HG03064 (cell line): ENCODE data around the gene NYAP2.

Experiments
- ATAC-seq: cut with Tn5 transposase; IDR thresholded peaks from one replicate; pipeline ENCODE4 v1.9.1; 2021; ENCODE audit warnings: low read depth; ENCODE audit not compliant: unreplicated experiment

Gene NYAP2

GRCh38 chr2:225536036-225536435 lies 136.5 kb downstream of the NYAP2 start:
- no peak for ATAC-seq

DNA sequence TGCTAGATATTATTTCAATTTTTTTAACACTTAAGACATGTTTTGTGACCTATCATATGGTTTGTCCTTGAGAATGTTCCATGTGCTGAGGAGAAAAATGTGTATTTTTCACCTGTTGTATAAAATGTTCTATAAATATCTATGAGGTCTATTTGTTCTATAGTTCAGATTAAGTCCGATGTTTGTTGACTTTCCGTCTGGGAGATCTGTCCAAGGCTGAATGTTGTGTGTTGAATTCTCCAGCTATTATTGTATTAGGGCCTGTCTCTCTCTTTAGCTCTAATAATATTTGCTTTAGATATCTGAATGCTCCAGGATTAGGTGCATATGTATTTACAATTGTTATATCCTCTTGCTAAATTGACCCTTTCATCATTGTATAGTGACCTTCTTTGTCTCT lies 144.1 kb downstream of the NYAP2 start:
- ATAC-seq: no peak

GRCh38 chr2:225556461-225556860 lies 157.0 kb downstream of the NYAP2 start:
- no peak for ATAC-seq

- no peak for ATAC-seq
These were observed 159.0 kb downstream of the NYAP2 start for GRCh38 chr2:225558399-225559071.

GRCh38 chr2:225559072-225559415 lies 159.5 kb downstream of the NYAP2 start:
- ATAC-seq: no peak

DNA sequence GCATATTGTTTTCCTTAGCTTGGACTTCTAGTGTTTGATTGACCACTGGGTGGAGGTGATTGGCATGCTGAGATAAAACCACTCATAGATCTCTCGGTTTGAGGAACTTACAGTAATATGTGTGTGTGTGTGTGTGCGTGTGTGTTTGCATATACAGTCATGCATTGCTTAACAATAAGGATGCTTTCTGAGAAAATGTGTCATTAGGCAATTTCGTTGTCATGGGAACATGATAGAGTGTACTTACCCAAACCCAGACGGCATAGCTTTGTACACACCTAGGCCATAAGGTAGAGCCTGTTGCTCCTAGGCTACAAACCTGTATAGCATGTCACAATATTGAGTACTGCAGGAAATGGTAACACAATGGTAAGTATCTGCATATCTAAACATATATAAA lies 167.3 kb downstream of the NYAP2 start:
- no peak for ATAC-seq

- ATAC-seq: no peak
These were observed 170.5 kb downstream of the NYAP2 start for GRCh38 chr2:225569995-225570394.

DNA sequence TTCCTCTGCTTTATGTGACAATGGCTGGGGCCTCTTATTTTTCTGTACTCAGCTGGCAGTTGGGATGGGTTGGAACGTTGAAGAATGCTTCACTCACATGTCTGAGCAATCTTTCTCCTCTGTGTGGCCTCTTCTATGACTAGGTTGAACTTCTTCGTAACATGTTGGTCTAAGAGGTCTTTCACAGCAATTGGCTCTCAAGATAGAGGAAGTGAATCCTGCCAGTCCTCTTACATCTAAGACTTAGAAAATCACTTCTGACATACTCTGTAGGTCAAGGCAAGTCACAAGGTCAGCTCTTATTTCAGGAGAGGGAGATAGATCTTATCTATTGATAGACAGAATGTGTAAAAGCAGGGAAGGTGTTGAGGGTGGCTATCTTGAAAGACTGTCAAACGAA lies 174.1 kb downstream of the NYAP2 start:
- ATAC-seq: no peak

- ATAC-seq: no peak
These were observed 175.2 kb downstream of the NYAP2 start for GRCh38 chr2:225574582-225575138.

- no peak for ATAC-seq
These were observed 181.6 kb downstream of the NYAP2 start for GRCh38 chr2:225581135-225581534.

- no peak for ATAC-seq
These were observed 182.4 kb downstream of the NYAP2 start for GRCh38 chr2:225581906-225582305.

DNA sequence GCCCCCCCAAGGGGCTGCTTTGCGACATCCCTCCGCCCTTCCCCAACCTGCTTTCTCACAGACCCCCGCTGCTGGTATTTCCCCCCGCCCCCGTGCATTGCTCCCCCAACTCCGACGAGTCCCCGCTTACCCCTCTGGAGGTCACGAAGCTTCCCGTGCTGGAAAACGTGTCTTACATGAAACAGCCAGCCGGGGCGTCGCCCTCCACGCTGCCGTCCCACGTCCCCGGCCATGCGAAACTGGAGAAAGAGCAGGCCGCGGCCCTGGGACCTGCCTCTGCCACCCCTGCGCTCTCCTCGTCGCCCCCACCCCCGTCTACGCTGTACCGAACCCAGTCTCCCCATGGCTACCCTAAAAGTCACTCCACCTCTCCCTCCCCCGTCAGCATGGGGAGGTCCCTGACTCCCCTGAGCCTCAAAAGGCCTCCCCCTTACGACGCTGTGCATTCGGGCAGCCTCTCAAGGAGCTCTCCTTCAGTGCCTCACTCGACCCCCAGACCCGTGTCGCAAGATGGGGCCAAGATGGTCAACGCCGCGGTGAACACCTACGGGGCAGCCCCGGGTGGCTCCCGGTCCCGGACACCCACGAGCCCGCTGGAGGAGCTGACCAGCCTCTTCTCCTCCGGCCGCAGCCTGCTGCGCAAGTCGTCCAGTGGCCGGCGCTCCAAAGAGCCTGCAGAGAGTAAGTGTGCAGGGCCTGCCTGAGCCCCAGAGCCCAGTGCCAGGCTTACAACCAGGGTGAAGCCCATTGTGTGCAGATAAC lies 183.0 kb downstream of the NYAP2 start:
- ATAC-seq: no peak

GRCh38 chr2:225584796-225585195 lies 185.3 kb downstream of the NYAP2 start:
- ATAC-seq: no peak

DNA sequence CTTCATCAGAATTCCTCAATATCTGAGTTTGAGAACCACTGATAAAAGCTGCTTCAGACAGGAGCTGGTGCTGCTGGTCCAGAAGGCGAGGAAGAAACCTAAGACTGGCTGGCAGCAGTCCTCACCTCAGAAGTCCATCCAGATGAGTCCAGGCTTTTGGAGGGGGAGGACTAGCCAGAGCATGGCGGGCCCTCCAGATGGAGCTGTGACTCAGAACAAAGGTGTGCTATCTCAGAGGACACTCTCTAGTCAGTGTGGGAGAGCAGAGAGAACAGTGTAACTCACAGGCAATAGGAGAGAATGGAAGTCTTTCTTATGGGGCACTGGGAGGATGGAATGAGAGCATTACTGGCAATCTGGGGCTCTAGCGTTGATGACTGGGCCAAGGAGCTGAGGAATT lies 191.4 kb downstream of the NYAP2 start:
- ATAC-seq: no peak

DNA sequence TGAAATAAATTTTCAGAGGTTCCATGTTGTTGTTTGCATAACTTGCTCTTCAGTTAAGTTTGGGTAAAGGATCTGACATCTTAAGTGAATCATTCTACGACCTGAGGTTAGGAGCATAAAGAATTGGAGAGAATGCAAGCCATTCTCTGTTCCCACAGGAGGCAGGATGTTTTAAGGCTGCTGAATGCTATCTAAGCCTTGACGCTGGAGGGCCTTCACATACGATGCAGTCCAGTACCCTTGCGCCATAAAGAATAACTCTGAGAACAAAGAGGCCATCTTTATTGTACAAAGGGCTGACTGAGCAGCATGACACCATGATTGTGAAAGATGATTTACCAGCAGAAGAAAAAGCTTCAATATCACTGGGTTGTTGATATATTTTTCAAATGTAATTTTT lies 198.4 kb downstream of the NYAP2 start:
- ATAC-seq: no peak

GRCh38 chr2:225598426-225598825 lies 198.9 kb downstream of the NYAP2 start:
- ATAC-seq: no peak

- ATAC-seq: no peak
These were observed 199.4 kb downstream of the NYAP2 start for GRCh38 chr2:225598897-225599296.

DNA sequence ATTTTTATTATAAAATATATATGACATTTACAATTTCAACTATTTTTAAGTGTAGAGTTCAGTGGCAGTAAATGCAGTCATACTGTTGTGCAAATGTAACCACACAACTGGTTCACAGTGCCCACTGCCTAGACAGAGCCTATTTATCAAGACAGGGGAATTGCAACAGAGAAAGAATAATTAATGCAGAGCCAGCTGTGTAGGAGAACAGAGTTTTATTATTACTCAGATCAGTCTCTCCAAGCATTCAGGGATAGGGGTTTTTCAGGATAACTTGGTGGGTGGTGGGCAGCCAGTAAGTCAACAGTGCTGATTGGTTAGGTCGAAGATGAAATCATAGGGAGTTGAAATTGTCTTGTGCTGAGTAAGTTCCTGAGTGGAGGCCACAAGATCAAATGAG lies 200.3 kb downstream of the NYAP2 start:
- no peak for ATAC-seq

- no peak for ATAC-seq
These were observed 200.9 kb downstream of the NYAP2 start for GRCh38 chr2:225600444-225600843.

- ATAC-seq: no peak
These were observed 201.4 kb downstream of the NYAP2 start for GRCh38 chr2:225600865-225601264.

- ATAC-seq: no peak
These were observed 202.7 kb downstream of the NYAP2 start for GRCh38 chr2:225602205-225602604.

GRCh38 chr2:225608136-225608535 lies 208.6 kb downstream of the NYAP2 start:
- ATAC-seq: no peak
